A172 (cell line): ENCODE data around the gene ZNF578. TPM values are rescaled to one million over a fixed set of nuclear protein-coding genes. Genes with fewer than 3 reads are reported as not detected.
"Not testable (repeated sequence)": the region's sequence is repeated elsewhere in the genome, so short reads cannot be mapped to it uniquely, and the experiment has no call there.

ENCODE experiments used
- DNase-seq: peaks from one replicate; pipeline ENCODE4 v3.0.0-alpha.2; 2015; ENCODE audit warnings: low spot score
- total RNA-seq: library from RNA; depleted of rRNA; stranded (reverse); fragments of >200 nt; shearing (Covaris generic); gene quantifications from 2 replicates; pipeline ENCODE4 v1.2.3, GENCODE V29; 2014; rRNA removed

ZNF578 gene
- total RNA-seq = not detected in 2 replicates

DNA sequence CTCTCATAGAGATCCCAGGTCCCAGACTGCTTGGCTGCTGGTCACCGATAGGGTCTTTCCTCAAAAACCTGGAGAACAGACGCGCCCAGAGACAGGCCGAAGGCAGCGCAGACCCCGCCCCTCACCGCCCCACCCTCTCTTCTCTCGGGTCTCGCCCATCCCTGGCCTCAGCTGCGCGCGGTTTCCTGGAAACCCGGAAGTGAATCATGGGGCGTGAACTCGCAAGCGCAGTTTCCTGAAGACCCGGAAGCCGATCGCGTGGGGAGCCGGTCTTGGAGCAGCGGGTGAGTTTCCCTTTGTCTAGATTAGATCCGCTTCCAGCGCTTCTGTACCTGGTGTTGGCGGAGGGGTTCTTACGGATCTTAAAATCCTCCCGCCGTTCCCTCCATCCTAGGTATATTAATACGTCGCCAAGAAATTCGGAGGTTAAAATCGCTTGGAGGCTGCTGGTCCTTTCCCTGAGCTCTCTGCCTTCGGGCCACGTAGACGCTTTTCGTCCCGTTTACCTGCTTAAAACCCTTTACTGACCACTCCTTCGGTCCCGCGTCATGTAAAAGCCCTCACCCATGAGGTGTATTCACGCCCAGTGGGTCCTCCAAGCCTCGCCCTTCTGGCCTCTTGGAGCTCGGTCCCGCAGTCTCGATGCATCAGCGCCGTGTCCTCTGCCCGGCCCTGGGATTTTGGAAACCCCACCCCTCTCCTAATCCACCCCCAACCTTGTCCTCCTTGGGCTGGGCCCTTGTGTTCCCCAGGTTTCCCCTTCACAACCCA is at the start of gene ZNF578:
ZNF578 (plus strand) TSS at position 230 of the 771 bp plus-strand sequence. CDS start 48,293 bp downstream, outside the sequence.
- DNase-seq = no peak

DNA sequence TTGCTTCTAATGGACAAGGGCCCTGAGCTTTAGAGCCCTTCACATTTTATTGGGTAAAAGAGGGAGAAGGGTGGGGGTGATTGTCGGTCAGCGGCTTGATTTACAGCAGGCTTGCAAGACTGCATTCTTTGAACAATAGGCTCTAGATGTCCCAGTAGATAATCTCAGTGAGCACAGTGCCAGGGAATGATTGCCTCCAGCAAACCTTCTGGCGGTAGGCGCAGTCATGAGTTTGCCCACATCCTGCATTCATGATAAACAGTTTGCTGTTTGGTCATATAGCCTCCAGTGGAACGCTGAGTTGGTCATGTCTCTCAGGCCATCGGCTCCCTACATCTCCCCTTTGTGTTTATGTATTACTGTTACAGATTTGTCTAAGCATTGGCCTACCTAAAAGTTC is 43.1 kb upstream of the ZNF578 start:
- DNase-seq = peak; percentile 11

DNA sequence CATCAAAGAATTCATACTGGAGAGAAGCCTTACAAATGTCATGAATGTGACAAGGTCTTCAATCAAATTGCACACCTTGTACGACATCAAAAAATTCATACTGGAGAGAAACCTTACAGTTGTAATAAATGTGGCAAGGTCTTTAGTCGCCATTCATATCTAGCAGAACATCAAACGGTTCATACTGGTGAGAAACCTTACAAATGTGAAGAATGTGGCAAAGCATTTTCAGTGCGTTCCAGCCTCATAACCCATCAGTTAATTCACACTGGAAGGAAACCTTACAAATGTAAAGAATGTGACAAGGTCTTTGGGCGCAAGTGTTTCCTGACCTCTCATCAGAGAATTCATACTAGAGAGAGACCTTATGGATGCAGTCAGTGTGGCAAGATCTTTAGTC is 37.6 kb upstream of the ZNF578 start:
- DNase-seq = no peak

DNA sequence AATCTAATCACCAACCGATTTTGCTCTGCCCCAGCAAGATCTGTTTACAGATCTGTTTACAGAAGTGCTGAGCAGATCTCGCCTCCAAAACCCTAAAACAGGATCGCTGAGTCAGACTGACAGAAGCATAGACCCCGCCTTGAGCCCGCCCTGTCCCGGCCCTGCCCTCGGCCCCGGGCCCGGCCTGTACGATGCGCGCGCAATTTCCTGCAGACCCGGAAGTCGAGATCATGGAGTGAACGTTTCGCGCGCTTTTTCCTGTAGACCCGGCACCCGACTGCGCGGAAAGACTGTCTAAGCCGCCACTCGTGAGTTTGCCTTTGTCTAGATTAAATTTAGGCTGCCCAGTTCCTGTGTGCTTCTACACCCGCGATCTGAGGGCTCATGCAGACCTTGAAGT is 24.4 kb upstream of the ZNF578 start, which contains the start of gene ZNF534:
ZNF534 (plus strand) TSS at position 212 of the 400 bp plus-strand sequence. CDS start 2,327 bp downstream, outside the sequence.
- DNase-seq = no peak

DNA sequence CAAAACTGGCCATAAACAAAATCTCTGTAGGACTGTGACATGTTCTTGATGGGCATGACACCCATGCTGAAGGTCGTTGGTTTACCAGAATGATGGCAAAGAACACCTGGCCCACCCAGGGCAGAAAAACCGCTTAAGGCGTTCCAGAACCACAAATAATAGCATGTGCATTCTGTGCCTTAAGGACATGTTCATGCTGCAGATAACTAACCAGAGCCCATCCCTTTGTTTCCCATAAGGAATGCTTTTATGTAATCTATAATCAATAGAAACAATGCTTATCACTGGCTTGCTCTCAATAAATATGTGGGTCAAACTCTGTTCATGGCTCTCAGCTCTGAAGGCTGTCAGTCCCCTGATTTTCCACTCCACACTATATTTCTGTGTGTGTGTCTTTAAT is 11.2 kb upstream of the ZNF578 start:
- no peak for DNase-seq

DNA sequence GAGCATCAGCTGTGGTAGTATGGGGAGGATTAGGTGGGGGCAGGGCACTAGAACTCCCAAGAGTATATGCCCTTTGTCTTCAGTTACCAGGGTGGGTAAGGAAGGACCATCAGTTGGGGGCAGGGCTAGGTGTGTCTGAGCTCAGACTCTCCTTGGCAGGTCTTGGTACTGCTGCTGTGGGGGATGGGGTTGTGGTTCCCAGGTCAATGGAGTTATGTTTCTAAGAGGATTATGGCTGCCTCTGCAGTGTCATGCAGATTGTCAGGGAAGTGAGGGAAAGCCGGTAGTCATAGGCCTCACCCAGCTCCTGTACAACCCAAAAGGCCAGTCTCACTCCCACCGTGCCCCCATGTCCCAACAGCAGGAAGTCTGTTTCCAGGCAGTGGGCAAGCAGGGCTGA is 8.8 kb upstream of the ZNF578 start:
- no peak for DNase-seq

DNA sequence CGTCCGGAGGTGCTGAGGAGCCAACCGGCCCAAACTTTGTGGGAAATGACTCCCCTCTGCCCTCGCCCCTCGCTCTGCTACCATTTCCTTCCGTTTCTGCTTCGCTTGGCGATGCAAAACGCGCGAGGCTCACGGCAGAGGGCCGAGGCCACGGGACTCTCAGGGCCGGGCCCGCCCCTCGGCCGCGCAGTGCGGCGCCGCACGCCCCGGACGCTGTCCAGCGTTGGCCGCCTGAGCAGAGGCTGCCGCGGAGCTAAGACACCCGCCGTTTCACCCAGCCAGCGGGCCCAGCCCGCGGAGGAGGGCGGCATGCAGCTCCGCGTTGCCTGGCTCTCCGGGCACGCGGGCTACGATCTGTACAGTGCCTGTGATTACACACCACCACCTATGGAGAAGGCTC is 2.1 kb upstream of the ZNF578 start:
- DNase-seq = no peak

DNA sequence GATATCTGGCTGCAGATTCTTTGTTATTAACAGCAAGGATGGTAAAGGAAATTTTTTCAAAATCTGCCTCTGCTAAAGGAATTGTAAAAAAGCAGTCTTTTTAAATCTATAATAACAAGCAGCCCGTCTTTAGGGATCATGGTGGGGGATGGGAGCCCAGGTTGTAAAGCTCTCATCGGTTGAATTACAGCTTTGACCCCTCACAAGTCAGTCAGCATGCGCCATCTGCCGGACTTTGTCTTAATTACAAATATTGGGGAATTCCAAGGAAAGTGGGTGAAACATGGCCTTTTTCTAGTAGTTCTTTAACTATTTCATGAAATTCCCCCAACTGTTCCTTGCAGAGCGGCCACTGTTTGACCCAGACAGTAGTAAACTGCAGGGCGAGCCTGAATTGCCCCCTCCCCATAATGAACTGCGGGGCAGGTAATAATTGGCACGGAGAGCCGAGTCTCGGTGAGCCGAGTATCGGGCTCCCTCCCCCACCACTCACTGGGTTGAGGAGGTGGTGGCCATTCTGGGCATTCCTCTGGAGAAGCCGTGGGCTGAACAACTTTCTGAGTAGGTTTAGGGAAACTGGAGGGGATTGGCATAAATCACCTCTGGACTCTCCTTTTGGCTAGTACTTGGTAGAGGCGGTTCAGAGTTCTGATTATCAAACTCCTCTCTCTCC is 11.6 kb downstream of the ZNF578 start:
- peak; percentile 20 for DNase-seq

DNA sequence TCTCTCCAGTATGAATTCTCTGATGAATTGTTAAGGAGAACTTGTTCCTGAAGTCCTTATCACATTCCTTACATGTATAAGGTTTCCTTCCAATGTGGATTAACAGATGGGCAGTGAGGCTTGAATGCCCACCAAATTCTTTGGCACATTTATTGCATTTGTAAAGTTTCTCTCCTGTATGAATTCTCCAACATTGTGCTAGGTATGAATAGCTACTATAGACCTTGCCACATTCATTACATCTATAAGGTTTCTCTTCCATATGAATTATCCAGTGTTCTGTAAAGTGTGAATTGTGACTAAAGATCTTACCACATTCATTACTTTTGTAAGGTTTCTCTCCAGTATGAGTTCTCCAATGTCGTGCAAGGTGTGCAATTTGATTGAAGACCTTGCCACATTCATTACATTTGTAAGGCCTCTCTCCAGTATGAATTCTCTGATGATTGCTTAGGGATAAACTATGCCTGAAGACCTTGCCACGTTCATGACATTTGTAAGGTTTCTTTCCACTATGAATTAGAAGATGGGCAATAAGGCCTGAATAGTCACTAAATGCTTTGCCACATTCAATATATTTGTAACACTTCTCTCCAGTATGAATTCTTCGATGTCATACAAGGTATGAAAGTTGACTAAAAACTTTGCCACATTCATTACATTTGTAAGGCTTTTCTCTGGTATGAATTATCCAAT is 20.4 kb downstream of the ZNF578 start:
- no peak for DNase-seq

DNA sequence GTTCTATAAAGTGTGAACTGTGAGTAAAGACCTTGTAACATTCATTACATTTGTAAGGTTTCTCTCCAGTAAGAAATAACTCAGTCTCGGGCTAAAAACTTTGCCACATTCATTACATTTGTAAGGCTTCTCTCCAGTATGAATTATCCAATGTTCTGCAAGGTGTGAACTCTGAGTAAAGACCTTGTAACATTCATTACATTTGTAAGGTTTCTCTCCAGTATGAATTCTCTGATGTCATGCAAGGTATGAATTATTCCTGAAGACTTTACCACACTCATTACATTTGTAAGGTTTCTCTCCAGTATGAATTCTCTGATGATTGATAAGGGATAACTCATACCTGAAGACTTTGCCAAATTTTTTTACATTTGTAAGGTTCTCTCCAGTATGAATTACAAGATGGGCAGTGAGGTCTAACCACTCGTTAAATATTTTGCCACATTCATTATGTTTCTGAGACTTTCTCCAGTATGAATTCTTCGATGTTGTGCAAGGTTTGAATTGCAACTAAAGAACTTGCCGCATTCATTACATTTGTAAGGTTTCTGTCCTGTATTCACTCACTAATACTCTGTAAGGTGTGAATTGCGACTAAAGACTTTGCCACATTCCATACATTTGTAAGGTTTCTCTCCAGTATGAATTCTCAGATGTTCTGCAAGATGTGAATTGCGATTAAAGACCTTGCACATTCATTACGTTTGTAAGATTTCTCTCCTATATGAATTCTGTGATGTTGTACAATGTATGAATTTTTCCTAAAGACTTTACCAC is 21.2 kb downstream of the ZNF578 start:
- DNase-seq = no peak

DNA sequence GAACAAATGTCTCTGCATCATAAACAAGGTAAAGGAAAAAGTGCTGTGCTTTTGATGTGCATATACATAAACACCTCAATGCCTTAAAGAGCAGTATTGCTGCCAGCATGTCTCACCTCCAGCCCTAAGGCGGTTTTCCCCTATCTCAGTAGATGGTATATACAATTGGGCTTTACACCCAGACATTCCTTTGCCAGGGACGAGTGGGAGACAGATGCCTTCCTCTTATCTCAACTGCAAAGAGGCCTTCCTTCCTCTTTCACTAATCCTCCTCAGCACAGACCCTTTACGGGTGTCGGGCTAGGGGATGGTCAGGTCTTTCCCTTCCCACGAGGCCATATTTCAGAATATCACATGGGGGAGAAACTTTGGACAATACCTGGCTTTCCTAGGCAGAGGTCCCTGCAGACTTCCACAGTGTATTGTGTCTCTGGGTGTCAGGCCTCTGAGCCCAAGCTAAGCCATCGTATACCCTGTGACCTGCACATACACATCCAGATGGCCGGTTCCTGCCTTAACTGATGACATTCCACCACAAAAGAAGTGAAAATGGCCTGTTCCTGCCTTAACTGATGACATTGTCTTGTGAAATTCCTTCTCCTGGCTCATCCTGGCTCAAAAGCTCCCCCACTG is 30.9 kb downstream of the ZNF578 start:
- DNase-seq = not testable (repeated sequence)

DNA sequence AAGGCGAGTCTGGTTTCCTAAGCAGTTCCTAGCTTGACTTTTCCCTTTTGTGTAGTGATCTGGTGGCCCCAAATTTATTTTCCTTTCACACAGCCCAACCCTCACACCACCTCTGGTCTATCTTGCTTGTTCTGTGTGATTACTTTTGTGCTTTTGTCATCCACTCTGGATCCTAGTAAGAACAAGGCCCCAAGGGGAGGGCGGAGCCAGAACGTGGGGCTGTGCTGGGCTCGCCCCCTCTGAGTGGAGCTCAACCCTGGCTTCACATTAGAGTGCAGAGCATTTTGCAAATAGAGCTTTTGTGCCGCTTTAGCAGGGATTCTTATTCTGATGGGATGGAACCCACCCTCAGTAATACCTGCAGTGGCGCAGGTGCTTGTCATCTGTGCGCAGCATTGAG is 31.7 kb downstream of the ZNF578 start:
- DNase-seq = not testable (repeated sequence)

DNA sequence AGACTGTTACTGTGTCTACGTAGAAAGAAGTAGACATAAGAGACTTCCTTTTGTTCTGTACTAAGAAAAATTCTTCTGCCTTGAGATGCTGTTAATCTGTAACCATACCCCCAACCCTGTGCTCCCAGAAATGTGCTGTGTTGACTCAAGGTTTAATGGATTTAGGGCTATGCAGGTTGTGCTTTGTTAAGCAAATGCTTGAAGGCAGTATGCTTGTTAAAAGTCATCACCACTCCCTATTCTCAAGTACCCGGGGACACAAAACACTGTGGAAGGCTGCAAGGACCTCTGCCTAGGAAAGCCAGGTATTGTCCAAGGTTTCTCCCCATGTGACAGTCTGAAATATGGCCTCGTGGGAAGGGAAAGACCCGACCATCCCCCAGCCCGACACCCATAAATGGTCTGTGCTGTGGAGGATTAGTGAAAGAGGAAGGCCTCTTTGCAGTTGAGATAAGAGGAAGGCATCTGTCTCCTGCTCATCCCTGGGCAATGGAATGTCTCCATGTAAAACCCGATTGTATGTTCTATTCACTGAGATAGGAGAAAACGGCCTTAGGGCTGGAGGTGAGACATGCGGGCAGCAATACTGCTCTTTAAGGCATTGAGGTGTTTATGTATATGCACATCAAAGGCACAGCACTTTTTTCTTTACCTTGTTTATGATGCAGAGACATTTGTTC is 32.3 kb downstream of the ZNF578 start:
- not testable (repeated sequence) for DNase-seq

DNA sequence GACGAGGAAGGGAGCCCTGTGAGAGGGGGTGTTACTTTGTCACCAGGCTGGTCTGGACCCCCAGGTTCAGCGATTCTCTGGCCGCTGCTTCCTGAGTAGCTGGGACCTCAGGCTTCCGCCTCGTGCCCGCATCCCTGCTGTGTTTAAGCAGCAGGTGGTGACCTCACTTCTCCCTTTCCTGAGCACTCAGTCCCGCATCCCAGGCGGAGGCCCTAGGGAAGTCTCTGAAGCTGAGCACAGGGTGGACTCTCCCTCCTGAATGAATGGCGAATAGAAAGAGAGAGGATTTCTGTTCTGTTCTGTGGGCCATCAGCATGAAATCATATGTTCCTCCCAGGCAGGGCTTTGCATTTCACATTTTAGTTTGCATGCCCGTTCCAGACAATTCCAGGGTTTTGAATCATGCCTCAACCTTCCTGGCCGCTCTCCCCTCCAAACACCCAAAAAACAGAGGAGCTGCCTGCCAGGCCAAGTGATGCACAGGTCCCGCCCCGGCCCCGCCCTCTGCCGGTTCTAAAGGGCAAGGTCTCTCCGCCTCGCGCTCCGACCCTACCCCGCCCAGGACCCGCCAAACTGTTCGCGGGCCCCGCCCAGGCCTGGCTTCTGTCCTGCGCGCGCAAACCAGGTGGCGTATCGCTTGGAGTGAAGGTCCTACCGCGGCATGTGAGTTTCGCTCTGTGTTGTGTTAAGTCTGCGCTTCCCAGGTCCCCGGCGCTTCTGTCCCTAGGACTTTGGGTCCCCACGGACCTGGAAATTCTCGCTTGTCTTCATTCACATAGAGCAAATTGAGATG is 39.0 kb downstream of the ZNF578 start:
- no peak for DNase-seq

DNA sequence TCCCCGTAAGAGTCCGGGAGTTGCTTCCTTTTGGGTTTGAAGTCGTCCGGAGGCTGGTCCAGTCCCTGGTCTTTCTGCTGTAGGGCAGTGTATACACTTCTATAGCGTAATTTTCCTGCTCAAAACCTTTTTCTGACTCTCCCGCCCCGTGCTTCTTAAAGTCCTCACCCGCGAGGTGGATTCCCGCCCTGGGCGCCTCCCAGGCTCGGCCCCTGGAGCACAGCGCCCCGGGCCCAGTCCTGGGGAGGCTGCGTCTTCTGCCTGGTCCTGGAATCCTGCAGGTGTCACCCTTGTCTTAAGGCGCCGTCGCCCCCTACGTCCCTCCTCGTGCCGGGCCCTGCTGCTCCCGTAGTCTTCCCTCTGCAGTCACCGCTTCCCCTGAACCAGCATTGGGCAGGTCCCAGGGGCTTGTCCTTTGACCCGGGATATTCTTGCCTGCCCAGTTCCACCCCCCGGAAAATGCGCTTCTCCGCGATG is 39.7 kb downstream of the ZNF578 start:
- no peak for DNase-seq

DNA sequence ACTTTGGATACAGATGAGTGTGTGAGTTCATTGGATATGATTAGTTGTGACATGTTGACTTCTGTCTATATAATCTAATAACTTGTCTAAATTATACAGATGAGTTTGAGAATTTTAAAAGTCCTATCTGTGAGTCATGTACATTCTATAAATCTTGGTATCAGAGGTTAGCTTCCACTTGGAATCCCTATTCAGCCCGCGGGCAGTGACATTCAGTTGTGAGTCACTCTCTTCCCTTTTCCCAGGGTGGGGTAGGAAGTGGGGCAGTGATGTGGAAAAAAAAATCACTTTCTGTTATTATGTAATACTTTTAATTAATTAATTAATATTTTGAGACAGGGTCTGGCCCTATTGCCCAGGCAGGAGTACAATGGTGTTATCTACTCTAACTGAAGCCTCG is 41.2 kb downstream of the ZNF578 start:
- DNase-seq = peak; percentile 46

DNA sequence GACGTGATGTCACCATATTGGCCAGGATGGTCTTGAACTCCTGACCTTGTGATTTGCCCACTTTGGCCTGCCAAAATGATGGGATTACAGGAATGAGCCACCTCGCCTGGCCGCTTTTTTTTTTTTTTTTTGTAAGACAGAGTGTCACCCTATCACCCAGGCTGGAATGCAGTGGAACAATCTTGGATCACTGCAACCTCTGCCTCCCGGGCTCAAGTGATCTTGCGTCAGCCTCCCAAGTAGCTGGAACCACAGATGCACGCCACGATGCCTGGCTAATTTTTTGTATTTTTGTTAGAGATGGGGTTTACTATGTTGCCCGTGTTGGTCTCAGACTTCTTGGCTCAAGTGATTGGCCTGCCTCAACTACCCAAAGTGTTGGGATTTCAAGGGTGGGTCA is 45.2 kb downstream of the ZNF578 start:
- DNase-seq = no peak

DNA sequence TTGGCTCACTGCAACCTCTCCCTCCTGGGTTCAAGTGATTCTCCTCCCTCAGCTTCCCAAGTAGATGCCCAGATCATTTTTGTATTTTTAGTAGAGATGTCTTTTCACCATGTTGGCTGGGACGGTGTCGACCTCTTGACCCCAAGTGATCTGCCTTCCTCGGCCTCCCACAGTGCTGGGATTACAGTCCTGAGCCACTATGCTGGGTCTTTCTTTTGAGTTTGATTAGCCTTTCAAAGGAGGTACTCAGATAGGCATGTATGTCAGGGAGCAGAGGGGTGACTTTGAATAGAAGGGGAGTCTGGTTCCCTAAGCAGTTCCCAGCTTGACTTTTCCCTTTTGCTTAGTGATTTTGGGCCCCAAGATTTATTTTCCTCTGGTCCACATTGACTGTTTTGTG is 47.1 kb downstream of the ZNF578 start:
- not testable (repeated sequence) for DNase-seq

DNA sequence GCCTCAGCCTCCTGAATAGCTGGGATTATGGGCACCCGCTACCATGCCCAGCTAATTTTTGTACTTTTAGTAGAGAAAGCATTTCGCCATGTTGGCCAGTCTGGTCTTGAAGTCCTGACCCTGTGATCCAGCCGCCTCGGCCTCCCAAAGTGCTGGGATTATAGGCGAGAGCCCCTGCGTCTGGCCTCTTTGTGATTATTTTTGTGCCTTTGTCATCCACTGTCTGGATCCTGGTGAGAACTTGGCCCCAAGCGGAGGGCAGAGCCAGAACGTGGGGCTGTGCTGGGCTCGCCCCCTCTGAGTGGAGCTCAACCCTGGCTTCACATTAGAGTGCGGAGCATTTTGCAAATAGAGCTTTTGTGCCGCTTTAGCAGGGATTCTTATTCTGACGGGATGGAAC is 47.6 kb downstream of the ZNF578 start:
- DNase-seq = not testable (repeated sequence)

DNA sequence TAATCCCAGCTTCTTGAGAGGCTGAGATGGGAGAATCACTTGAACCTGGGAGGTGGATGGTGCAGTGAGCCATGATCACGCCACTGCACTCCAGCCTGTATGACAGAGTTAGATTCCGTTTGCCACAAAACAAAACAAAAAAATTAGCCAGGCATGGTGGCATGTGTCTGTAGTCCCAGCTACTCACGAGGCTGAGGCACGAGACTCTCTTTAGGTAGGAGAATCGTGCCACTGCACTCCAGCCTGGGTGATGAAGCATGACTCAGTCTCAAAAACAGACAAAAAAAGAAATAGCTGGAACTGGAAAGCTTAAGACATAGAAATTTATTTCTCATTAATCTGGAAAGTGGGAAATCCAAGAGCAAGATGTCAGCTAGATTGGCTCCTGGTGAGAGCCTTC is 53.9 kb downstream of the ZNF578 start:
- DNase-seq = no peak
